ENCODE measurements around the gene NOL9.

The NOL9 gene

GRCh38 chr1:6491081-6491449 lies 63.2 kb downstream of the NOL9 start:
- H3K4me1 Mint-ChIP-seq (ENCODE audit: low read depth) = peaks cover 24% of the 10 kb centered on the region
- peaks cover 23% of the 10 kb centered on the region for H3K27me3 Mint-ChIP-seq
- peak overlapping the region; percentile 79 for H3K4me3 Mint-ChIP-seq
- no peak for DNase-seq
- H3K36me3 Mint-ChIP-seq (ENCODE audit: low read depth) = no peaks in the 10 kb centered on the region
- no peaks in the 10 kb centered on the region for H3K9me3 Mint-ChIP-seq
- peak overlapping the region; percentile 67 for H3K27ac Mint-ChIP-seq

GRCh38 chr1:6490181-6491080 lies 63.9 kb downstream of the NOL9 start:
- Mint-ChIP-seq H3K9me3 (no peaks in the 10 kb centered on the region), H3K36me3 (ENCODE audit: low read depth) (no peaks in the 10 kb centered on the region), H3K4me1 (ENCODE audit: low read depth) (peaks cover 20% of the 10 kb centered on the region), H3K27ac (peak overlapping the region; percentile 75), H3K27me3 (peaks cover 22% of the 10 kb centered on the region), H3K4me3 (peak overlapping the region; percentile 79)
- DNase-seq = peak; percentile 76

DNA sequence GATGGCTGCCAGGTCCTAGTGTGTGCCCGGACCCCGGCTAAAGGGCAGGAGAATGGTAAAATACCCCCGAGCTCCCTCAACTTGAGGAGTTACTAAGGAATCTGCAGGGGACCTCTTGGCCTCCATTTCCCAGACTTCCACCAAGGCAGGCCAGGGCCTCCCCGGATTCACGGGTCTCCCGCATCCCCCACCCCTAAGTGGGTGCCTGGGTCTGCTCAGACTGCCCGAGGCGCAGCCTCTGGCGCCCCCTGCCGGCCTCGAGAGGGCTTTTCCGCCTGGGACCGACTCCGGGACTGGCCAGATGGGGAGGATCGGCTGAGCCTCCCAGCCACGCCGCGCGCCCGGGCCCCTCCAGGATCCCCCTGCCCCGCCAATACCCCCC lies 64.5 kb downstream of the NOL9 start:
- peak; percentile 85 for DNase-seq
- H3K4me1 Mint-ChIP-seq (ENCODE audit: low read depth) = peaks cover 20% of the 10 kb centered on the region
- peaks cover 23% of the 10 kb centered on the region for H3K27me3 Mint-ChIP-seq
- no peaks in the 10 kb centered on the region for H3K36me3 Mint-ChIP-seq (ENCODE audit: low read depth)
- H3K4me3 Mint-ChIP-seq = peak overlapping the region; percentile 79
- peak overlapping the region; percentile 75 for H3K27ac Mint-ChIP-seq
- H3K9me3 Mint-ChIP-seq = no peaks in the 10 kb centered on the region

- Mint-ChIP-seq H3K4me1 (ENCODE audit: low read depth) (peaks cover 20% of the 10 kb centered on the region), H3K9me3 (no peaks in the 10 kb centered on the region), H3K27ac (no peak overlapping the region), H3K36me3 (ENCODE audit: low read depth) (no peaks in the 10 kb centered on the region), H3K27me3 (peaks cover 27% of the 10 kb centered on the region), H3K4me3 (peak overlapping the region; percentile 79)
- DNase-seq = no peak
Observed at GRCh38 chr1:6489383-6489765, 64.9 kb downstream of the NOL9 start.

- peaks cover 33% of the 10 kb centered on the region for H3K27me3 Mint-ChIP-seq
- no peaks in the 10 kb centered on the region for H3K36me3 Mint-ChIP-seq (ENCODE audit: low read depth)
- no peak for DNase-seq
- H3K27ac Mint-ChIP-seq = no peak overlapping the region
- H3K9me3 Mint-ChIP-seq = no peaks in the 10 kb centered on the region
- peaks cover 20% of the 10 kb centered on the region for H3K4me1 Mint-ChIP-seq (ENCODE audit: low read depth)
- no peak overlapping the region for H3K4me3 Mint-ChIP-seq
Observed at GRCh38 chr1:6488602-6489382, 65.5 kb downstream of the NOL9 start.

DNA sequence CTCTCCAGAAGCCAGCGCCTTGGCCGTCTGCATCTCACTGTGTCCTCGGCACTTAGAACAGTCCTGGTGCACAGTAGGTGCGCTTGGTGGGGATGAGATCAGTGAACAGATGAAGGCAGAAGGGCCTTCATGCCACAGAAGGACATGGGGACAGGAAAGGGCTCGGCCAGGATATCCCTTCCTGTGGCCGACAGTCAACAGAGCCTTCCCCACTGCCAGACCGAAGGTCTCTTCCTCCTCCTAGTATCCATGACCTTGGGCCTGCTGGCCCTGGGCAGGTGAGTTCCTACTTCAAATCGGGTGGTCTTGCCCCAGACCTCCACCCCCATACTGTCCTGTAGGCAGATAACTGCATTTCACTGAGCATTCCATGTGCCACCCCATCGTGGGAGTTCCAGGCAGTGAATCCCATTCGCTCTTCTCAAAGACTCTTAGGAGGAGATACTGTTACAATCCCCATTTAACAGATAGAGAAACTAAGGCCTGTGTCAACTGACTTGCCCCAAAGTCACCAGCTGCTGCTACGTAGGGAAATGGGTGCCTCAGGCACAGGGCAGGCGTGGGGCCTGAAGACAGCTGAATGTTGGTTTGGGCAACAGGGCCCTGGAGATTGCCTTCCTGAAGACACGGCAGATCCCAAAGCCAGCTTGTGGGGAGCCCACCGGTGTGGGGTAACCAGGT lies 66.4 kb downstream of the NOL9 start:
- Mint-ChIP-seq H3K4me3 (no peak overlapping the region), H3K27ac (no peak overlapping the region), H3K9me3 (no peaks in the 10 kb centered on the region), H3K27me3 (peaks cover 39% of the 10 kb centered on the region), H3K4me1 (ENCODE audit: low read depth) (peaks cover 17% of the 10 kb centered on the region), H3K36me3 (ENCODE audit: low read depth) (no peaks in the 10 kb centered on the region)
- DNase-seq = no peak

- Mint-ChIP-seq H3K36me3 (ENCODE audit: low read depth) (no peaks in the 10 kb centered on the region), H3K4me3 (peak overlapping the region; percentile 8), H3K27me3 (peaks cover 41% of the 10 kb centered on the region), H3K4me1 (ENCODE audit: low read depth) (peaks cover 13% of the 10 kb centered on the region), H3K9me3 (no peaks in the 10 kb centered on the region), H3K27ac (no peak overlapping the region)
- peak; percentile 91 for DNase-seq
Observed at GRCh38 chr1:6486433-6487011, 67.8 kb downstream of the NOL9 start.

DNA sequence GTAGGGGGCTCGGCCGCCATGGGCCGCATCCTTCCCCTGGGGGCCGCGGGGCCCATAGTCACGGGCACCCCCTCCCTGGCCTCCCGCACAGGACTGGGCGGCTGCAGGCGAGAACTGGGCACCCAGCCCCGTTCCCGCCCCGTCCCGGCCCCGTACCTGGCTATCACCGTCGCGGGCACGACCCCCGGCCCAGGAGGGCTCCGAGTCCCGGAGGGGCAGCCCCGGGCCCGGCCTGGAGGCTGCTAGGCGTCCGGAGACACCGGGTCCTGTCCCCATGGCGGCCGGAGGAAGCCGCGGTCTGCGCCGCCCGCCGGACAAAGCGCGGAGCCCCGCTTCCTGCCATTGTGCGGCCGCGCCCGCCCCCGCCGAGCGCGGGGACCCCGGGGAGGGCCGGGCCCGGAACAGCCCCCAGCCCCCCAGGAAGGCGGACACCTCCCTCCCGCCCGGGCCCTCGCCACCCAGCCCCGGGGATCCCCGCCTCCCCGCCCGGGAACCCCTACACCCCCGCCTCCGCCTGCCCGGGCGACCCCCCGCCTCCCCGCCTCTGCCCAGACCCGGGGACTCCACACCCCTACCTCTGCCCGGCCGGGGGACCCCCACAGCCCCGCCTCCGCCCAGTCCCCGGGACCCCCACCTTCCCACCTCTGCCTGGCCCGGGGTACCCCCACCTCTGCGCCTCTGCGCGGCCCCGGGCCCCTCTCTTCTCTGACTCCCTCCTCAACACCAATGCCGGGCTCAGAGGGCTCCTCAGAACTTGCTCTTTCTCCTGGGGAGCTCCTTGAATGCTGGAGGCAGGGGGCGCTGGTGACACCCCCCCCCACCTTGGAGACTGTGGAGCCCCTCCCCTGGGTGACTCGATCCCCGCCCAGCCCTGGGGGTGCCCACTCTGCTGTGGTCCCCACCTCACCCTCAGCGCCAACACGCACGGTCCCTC lies 68.9 kb downstream of the NOL9 start:
- H3K4me1 Mint-ChIP-seq (ENCODE audit: low read depth) = peaks cover 8% of the 10 kb centered on the region
- no peak for DNase-seq
- H3K4me3 Mint-ChIP-seq = no peak overlapping the region
- peaks cover 38% of the 10 kb centered on the region for H3K27me3 Mint-ChIP-seq
- no peaks in the 10 kb centered on the region for H3K9me3 Mint-ChIP-seq
- H3K36me3 Mint-ChIP-seq (ENCODE audit: low read depth) = no peaks in the 10 kb centered on the region
- H3K27ac Mint-ChIP-seq = no peak overlapping the region

DNA sequence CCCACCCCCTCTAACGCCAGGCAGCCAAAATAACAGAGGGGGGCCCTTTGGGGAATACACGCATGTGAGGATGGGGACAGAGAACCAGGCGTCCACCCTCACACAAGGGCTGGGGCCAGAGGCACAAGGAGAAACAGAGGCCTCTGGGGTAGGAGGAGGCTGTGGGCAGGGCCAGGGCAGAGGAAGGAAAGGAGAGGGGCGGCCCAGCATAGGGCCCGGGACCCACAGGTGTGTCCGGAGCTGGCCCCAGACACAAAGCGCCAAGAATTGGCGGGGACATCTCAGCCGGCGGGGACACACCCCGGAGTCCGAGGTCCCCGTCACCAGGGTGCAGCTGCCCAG lies 69.5 kb downstream of the NOL9 start:
- no peak overlapping the region for H3K27ac Mint-ChIP-seq
- H3K9me3 Mint-ChIP-seq = no peaks in the 10 kb centered on the region
- peaks cover 38% of the 10 kb centered on the region for H3K27me3 Mint-ChIP-seq
- no peak for DNase-seq
- no peak overlapping the region for H3K4me3 Mint-ChIP-seq
- peaks cover 8% of the 10 kb centered on the region for H3K4me1 Mint-ChIP-seq (ENCODE audit: low read depth)
- no peaks in the 10 kb centered on the region for H3K36me3 Mint-ChIP-seq (ENCODE audit: low read depth)

DNA sequence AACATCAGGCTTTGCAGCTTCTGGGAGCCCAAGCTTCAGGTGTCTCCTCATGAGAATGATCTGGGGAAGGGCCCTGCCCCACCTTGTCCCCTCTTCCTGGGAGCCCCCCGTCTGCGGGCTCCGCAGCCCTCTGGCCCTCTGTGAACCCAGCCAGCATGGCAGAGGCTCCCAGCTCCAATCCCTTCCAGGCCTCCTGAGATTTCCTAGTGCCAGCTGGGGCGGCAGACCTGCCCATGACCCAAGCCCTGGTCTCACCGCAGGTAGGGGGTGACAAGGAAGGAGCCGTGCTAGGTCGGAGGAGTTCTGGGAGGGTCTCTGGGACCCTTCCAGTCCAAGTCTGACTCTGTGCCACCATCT lies 70.6 kb downstream of the NOL9 start:
- no peak overlapping the region for H3K27ac Mint-ChIP-seq
- H3K27me3 Mint-ChIP-seq = peaks cover 38% of the 10 kb centered on the region
- H3K4me1 Mint-ChIP-seq (ENCODE audit: low read depth) = peaks cover 8% of the 10 kb centered on the region
- no peak for DNase-seq
- H3K4me3 Mint-ChIP-seq = no peak overlapping the region
- H3K9me3 Mint-ChIP-seq = no peaks in the 10 kb centered on the region
- no peaks in the 10 kb centered on the region for H3K36me3 Mint-ChIP-seq (ENCODE audit: low read depth)

DNA sequence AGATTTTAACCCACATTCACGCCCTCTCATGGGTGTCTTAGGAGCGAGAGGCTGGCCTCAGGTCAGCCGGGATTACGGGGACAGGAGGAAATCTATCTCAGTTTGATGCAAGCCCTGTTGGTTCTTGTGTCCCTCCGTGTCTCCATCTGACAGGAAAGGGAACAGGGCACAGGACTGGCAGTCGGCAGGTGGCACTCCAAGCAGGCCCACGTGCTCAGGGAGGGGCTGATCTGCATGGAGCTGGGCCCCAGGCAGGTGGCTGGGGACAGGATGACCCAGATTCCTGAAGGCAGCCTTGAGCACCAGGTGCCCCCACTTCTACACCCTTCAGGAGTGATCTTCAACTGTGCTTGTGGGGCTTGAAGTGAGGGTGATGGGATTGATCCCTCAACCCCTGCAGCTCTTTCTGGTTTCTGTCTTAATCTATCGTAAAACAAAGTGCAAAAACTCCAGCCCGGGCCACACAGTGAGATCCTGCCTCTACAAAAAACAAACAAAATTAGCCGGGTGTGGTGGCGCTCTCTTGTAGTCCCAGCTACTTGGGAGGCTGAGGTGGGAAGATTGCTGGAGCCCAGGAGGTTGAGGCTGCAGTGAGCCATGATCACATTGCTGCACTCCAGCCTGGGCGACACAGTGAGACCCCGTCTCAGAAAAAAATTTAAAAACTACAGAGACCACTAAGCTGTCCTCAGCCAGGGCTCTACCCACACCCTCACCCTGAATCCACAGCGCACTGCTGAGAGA lies 71.1 kb downstream of the NOL9 start:
- peaks cover 8% of the 10 kb centered on the region for H3K4me1 Mint-ChIP-seq (ENCODE audit: low read depth)
- no peak overlapping the region for H3K4me3 Mint-ChIP-seq
- no peak for DNase-seq
- no peaks in the 10 kb centered on the region for H3K36me3 Mint-ChIP-seq (ENCODE audit: low read depth)
- H3K9me3 Mint-ChIP-seq = no peaks in the 10 kb centered on the region
- peaks cover 38% of the 10 kb centered on the region for H3K27me3 Mint-ChIP-seq
- H3K27ac Mint-ChIP-seq = no peak overlapping the region

DNA sequence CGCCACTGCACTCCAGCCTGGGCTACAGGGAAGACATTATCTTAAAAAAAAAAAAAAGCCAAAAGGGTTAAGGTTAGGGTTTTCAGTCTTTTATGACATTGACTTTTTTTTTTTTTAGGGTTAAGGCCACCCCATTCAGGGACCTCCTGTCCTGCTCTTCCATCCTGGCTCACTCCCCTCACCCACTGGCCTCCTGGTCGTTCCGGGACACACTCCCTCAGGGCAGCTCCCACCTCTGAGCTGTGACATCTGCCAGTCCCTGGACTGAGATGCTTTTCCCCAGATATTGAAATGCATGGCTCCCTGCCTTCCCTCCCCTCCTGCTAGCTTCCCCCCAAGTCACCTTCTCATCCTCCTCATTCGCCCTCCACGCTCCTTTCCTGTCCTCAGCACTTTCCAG lies 72.5 kb downstream of the NOL9 start:
- Mint-ChIP-seq H3K27me3 (peaks cover 32% of the 10 kb centered on the region), H3K4me3 (no peak overlapping the region), H3K36me3 (ENCODE audit: low read depth) (no peaks in the 10 kb centered on the region), H3K9me3 (no peaks in the 10 kb centered on the region), H3K27ac (no peak overlapping the region), H3K4me1 (ENCODE audit: low read depth) (peaks cover 8% of the 10 kb centered on the region)
- DNase-seq = no peak

GRCh38 chr1:6477039-6477820 lies 77.1 kb downstream of the NOL9 start:
- no peaks in the 10 kb centered on the region for H3K27me3 Mint-ChIP-seq
- no peak overlapping the region for H3K27ac Mint-ChIP-seq
- H3K9me3 Mint-ChIP-seq = no peaks in the 10 kb centered on the region
- no peaks in the 10 kb centered on the region for H3K36me3 Mint-ChIP-seq (ENCODE audit: low read depth)
- no peak for DNase-seq
- H3K4me1 Mint-ChIP-seq (ENCODE audit: low read depth) = peaks cover 4% of the 10 kb centered on the region
- H3K4me3 Mint-ChIP-seq = no peak overlapping the region

All from activated T-cell treated with anti-CD3 and anti-CD28 coated beads, Interleukin-2, amount 50 U/mL, for 24 hours (primary cell).